ENCODE results near the gene LDLRAD4. TPM values are rescaled to one million over a fixed set of nuclear protein-coding genes. Genes with fewer than 3 reads are reported as not detected.

Gene LDLRAD4
- total and polyA plus RNA-seq, 8 donors, result 14.1 to 26.6 (median 18.8) TPM

DNA sequence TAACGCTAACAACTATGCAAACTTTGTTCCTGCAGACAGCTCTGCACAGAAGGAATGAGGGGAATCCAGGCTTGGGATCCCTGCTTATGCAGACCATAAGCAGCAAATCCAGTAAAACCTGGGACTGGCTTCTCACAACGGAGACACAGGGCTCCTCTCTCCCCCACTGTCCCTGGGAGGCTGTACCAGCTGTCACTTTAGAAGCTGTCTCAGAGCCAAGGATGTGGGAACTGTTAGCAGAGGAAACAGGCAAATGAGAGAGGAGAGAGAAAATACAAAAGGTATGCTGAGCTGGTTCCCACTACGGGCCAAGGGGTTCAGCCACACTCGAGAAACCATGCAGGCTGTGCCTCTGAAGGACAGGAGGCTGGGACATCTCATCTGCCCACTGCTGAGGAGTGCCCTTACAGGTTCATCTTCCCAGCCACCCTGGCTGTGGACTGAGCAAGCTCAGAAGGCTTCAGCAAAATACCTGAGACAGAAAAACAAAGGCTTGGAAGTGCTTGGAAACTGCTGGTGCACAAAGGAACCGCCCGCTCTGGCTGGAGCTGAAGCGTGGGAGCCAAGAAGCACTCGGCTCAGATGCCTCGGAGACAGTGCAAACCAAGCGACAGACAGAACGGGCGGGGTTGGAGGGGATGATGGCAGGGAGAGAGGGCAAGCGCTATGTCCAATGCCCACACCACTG lies 435.3 kb downstream of the LDLRAD4 start:
- intact Hi-C loops (cut with DNase I), result no loop called here
- no peaks in the 10 kb centered on the region for H3K9me3 ChIP-seq
- no peaks in the 10 kb centered on the region for H3K36me3 ChIP-seq
- no peak overlapping the region for H3K4me3 ChIP-seq
- DNase-seq, result no peak
- H3K4me1 ChIP-seq, result no peaks in the 10 kb centered on the region
- TF ChIP-seq, protein P1, sequence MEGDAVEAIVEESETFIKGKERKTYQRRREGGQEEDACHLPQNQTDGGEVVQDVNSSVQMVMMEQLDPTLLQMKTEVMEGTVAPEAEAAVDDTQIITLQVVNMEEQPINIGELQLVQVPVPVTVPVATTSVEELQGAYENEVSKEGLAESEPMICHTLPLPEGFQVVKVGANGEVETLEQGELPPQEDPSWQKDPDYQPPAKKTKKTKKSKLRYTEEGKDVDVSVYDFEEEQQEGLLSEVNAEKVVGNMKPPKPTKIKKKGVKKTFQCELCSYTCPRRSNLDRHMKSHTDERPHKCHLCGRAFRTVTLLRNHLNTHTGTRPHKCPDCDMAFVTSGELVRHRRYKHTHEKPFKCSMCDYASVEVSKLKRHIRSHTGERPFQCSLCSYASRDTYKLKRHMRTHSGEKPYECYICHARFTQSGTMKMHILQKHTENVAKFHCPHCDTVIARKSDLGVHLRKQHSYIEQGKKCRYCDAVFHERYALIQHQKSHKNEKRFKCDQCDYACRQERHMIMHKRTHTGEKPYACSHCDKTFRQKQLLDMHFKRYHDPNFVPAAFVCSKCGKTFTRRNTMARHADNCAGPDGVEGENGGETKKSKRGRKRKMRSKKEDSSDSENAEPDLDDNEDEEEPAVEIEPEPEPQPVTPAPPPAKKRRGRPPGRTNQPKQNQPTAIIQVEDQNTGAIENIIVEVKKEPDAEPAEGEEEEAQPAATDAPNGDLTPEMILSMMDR (IDR thresholded peaks at IDR 0.05), result no peak
- no peaks in the 10 kb centered on the region for H3K27me3 ChIP-seq
- ATAC-seq, result no peak
- H3K27ac ChIP-seq, result no peak overlapping the region

DNA sequence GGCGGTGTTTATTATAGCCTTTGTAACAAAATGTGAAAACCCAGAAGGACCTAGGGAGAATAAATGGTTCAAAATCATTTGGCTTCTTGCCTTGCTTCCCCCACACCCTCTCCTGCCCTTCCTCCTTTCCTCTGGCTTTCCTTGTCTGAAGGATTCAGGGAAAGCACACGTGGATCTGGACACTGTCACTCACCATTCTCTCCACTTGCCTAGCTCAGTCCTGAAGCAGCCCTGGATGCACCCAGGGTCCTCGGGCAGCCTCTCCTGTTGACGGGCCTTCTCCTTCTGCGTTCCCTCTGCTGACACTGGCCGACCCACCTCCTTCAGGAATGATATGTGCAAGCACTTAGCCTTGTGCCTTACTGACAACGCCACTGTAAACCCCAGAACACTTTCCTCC lies 439.4 kb downstream of the LDLRAD4 start:
- H3K9me3 ChIP-seq, result no peaks in the 10 kb centered on the region
- H3K4me3 ChIP-seq, result no peak overlapping the region
- no peaks in the 10 kb centered on the region for H3K36me3 ChIP-seq
- no peaks in the 10 kb centered on the region for H3K4me1 ChIP-seq
- DNase-seq (no peak), ATAC-seq (no peak)
- no peak overlapping the region for H3K27ac ChIP-seq
- intact Hi-C loops (cut with DNase I), result no loop called here
- no peaks in the 10 kb centered on the region for H3K27me3 ChIP-seq
- TF ChIP-seq, protein P1 (IDR thresholded peaks at IDR 0.05), result no peak

DNA sequence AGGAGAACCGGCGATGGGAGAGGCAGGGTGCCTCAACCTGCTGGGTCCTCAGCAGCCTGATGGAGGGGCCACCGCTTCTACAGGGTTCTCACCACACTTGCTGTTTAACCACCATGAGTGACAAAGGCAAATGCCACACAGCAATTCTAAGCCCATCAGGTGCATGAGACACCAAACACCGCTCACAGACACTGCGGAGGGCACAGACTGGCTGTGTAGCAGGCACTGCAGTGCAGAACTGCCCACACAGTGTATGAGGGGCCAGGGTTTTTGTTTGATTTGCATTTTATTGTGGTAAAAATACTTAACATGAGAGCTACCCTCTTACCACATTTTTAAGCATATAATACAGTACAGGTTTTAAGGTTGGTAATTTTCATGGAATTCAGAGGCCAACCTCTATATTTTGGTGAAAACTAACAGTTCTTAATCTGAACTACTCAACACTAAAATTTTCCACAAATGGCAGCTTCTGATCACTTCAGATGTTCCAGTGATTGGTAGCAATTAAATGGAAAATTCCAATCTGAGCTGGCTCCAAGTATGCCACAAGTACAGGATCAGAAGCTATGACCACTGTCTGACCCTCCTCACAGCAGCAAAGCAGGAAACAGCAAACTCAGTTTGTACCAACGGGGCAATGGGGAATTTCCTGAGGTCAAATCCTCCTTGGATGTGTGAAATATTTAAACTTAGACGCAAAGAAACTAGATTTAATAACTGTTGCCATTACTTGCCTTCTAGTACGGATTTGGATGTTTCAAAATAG lies 440.1 kb downstream of the LDLRAD4 start:
- Histone ChIP-seq H3K4me1 (no peaks in the 10 kb centered on the region), H3K27me3 (no peaks in the 10 kb centered on the region), H3K4me3 (no peak overlapping the region), H3K9me3 (no peaks in the 10 kb centered on the region), H3K36me3 (peaks cover 0 to 3% of the 10 kb centered on the region in 2 donors), H3K27ac (no peak overlapping the region)
- DNase-seq (no peak), ATAC-seq (no peak)
- intact Hi-C loops (cut with DNase I), result no loop called here
- TF ChIP-seq, protein P1 (IDR thresholded peaks at IDR 0.05), result no peak

DNA sequence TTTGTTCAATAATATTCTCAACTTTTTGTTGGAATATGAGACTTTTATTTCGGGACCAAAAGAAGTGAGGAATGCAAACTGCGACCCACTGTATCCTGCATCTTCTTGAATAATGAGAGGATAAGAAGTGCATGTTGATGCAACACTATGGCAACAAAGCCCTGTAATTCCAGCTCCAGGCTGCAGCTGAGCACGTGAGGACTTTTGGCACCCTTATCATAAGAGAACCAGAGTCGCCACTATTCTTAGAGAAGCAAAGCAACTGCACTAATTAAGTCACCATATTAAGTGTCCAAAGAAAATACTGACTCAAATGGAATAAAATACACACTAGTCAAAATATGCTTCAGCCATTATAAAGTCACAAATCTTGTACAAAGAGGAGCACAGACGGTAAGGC lies 441.9 kb downstream of the LDLRAD4 start:
- H3K4me3 ChIP-seq, result no peak overlapping the region
- H3K36me3 ChIP-seq, result peaks cover 0 to 13% of the 10 kb centered on the region in 2 donors
- intact Hi-C loops (cut with DNase I), result no loop called here
- TF ChIP-seq, protein P1 (IDR thresholded peaks at IDR 0.05), result no peak
- no peak for ATAC-seq
- no peak overlapping the region for H3K27ac ChIP-seq
- no peaks in the 10 kb centered on the region for H3K9me3 ChIP-seq
- H3K4me1 ChIP-seq, result no peaks in the 10 kb centered on the region
- DNase-seq, result no peak
- H3K27me3 ChIP-seq, result no peaks in the 10 kb centered on the region

DNA sequence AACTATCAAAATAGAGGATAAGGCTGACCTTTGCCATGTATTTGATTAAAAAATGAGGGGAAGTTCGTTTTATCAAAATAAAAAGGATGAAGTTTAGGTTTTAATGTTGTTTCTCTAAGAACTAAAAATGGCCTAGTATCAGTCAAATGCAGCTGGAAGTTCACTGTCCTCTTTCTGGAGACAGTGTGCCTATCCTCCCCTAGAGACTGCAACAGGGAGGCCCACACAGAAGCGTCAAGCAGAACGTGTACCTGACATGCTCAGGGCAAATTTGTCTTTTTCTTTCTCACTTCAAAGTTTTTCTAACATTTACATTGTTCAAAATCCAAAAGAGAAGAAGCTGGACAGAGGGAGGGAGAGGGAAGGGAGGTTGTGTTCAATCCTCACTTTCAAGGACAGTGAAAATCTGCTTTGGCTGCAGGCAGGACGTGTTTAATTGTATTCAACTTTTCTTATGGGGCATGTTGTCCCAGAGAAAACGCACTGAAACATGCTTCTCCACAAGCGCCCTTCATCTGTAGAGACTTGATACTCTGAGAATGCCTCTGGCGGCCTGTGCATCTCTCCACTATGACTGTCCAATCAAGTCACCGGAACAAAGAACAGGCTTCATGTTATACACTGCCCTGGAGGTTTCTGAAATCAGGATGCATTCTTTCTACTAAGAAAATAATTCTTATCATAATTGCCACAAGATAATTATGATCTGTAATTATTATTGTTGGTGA lies 442.7 kb downstream of the LDLRAD4 start:
- H3K9me3 ChIP-seq, result no peaks in the 10 kb centered on the region
- TF ChIP-seq, protein P1 (IDR thresholded peaks at IDR 0.05), result no peak
- H3K36me3 ChIP-seq, result peaks cover 0 to 16% of the 10 kb centered on the region in 2 donors
- no peaks in the 10 kb centered on the region for H3K4me1 ChIP-seq
- no peak overlapping the region for H3K27ac ChIP-seq
- H3K27me3 ChIP-seq, result no peaks in the 10 kb centered on the region
- DNase-seq, result no peak
- no peak overlapping the region for H3K4me3 ChIP-seq
- ATAC-seq, result no peak
- intact Hi-C loops (cut with DNase I), result no loop called here
